Measurements from ENCODE around the gene LGALS4.

DNA sequence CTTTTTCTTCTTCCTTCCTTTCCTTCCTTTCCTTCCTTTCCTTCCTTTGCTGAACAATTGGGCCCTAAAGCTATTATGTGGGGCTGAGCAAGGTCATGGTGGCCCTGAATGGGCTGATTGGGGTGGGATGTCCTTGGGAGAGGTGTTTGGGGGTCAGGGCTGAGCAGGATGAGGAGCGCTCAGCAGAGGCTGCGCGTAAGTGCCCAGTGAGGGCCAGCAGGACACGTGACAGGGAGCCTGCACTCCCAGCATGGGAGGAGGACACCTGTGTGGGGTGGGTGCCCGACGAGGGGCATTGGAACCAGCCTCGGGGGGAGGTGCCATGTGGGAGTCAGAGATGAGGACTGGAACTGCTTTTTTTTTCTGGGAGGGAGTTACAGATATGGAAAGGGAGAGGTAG is 34.0 kb downstream of the LGALS4 start:
- TF ChIP-seq CREB1 (IDR thresholded peaks at IDR 0.05; ENCODE audit: low read depth) (no peak), CEBPB (IDR thresholded peaks at IDR 0.05) (no peak), TCF12 (IDR thresholded peaks at IDR 0.05; ENCODE audit: low read depth) (no peak), EGR1 (IDR thresholded peaks at IDR 0.05) (no peak), NFIC (IDR thresholded peaks at IDR 0.05) (no peak), TEAD4 (IDR thresholded peaks at IDR 0.05) (no peak)
- TF ChIP-seq, protein P1, sequence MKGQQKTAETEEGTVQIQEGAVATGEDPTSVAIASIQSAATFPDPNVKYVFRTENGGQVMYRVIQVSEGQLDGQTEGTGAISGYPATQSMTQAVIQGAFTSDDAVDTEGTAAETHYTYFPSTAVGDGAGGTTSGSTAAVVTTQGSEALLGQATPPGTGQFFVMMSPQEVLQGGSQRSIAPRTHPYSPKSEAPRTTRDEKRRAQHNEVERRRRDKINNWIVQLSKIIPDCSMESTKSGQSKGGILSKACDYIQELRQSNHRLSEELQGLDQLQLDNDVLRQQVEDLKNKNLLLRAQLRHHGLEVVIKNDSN (IDR thresholded peaks at IDR 0.05) = no peak
- TF ChIP-seq, protein P2, sequence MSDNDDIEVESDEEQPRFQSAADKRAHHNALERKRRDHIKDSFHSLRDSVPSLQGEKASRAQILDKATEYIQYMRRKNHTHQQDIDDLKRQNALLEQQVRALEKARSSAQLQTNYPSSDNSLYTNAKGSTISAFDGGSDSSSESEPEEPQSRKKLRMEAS (IDR thresholded peaks at IDR 0.05) = no peak
